Adrenal gland (tissue), 5 donors: ENCODE measurements around the gene PTPRN2.

ENCODE experiments used
- CTCF ChIP-seq, 6 experiments: fragments of 450-650 bp in 4 of 6; fragments of 200-600 bp in 2 of 6; sonication (generic) in 1 of 6; IDR thresholded peaks; 1 replicate in 5 of 6; 2 replicates in 1 of 6; pipeline versions ENCODE4 v1.5.1 to v1.8.0; 2016 to 2021; ENCODE audit warnings: antibody characterized with exemption in 6 of 6, mild to moderate bottlenecking in 2 of 6, moderate library complexity in 1 of 6
- POLR2A ChIP-seq, 2 donors: fragments of 450-650 bp; IDR thresholded peaks; one replicate each; pipeline ENCODE4 v1.6.1; 2017; ENCODE audit warnings: antibody characterized with exemption in 2 of 2, mild to moderate bottlenecking in 2 of 2, moderate library complexity in 1 of 2
- donor health status: DM: no; HTN: no; CAD: no.

GRCh38 chr7:158248816-158249215, 338.8 kb downstream of the PTPRN2 start:
- TF ChIP-seq POLR2A (IDR thresholded peaks at IDR 0.05) = no peak
- no peak for TF ChIP-seq CTCF (IDR thresholded peaks at IDR 0.05)
